Globus pallidus (tissue), 1 donor: ENCODE measurements around the gene LIPK.
"Not testable (repeated sequence)": the region's sequence is repeated elsewhere in the genome, so short reads cannot be mapped to it uniquely, and the experiment has no call there.

Experiments used
- DNase-seq: peaks from one replicate; pipeline ENCODE4 v3.0.0-alpha.2; 2015; ENCODE audit warnings: low spot score

The LIPK gene

DNA sequence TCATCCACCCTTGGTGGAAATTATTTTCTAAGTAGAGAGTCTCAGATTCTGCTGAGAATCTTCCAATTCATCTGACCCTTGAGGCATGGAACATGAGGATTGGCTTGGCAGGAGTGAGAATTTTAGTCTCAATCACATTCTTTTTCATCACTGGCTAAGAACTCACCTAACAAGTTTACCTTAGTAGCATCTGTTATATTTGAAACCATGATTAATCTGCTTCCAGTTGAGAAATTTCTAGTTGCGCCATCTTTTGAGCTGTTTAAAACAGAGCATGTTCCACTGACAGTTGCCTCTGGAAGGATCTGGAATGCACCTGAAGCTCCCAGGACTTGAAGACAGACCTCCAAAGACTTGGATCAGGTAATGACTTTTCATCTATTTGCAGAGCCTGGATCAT lies at the start of gene LIPK:
TSS of gene LIPK (plus strand) at position 292 of the 400 bp plus-strand sequence. CDS start 18,295 bp downstream, outside the sequence.
- DNase-seq, result no peak

DNA sequence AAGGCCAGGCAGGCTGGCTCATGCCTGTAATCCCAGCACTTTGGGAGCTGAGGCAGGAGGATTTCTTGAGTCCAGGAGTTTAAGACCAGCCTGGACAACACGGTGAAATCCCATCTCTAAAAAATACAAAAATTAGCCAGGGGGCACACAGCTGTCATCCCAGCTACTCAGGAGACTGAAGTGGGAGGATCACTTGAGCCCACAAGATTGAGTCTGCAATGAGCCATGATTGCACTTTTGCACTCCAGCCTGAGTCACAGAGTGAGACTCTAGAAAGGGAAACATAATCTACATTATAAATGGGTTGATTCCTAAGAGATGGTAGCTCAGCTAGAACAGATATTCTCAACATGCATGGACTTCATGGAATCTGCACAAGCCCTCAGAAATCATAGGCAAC lies 48.1 kb upstream of the LIPK start:
- no peak for DNase-seq

GRCh38 chr10:88659725-88660597 lies 46.1 kb upstream of the LIPK start:
- DNase-seq, result no peak

- DNase-seq, result no peak
Observed at GRCh38 chr10:88660598-88660884, 45.5 kb upstream of the LIPK start.

GRCh38 chr10:88661018-88661417 lies 45.0 kb upstream of the LIPK start:
- DNase-seq, result no peak

- DNase-seq, result no peak
Observed at GRCh38 chr10:88661577-88661976, 44.5 kb upstream of the LIPK start.

DNA sequence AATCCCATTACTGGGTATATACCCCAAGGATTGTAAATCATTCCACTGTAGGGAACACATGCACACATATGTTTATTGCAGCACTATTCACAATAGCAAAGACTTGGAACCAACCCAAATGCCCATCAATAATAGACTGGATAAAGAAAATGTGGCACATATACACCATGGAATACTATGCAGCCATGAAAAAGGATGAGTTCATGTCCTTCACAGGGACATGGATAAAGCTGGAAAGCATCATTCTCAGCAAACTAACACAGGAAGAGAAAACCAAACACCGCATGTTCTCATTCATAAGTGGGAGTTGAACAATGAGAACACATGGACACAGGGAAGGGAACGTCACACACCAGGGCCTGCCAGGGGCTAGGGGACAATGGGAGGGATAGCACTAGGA lies 42.9 kb upstream of the LIPK start:
- not testable (repeated sequence) for DNase-seq

GRCh38 chr10:88664142-88664541 lies 41.9 kb upstream of the LIPK start, which contains the start of gene LIPF:
Gene LIPF (plus strand): TSS chr10:88664442. CDS start chr10:88667298, 2,856 bp downstream.
- no peak for DNase-seq

DNA sequence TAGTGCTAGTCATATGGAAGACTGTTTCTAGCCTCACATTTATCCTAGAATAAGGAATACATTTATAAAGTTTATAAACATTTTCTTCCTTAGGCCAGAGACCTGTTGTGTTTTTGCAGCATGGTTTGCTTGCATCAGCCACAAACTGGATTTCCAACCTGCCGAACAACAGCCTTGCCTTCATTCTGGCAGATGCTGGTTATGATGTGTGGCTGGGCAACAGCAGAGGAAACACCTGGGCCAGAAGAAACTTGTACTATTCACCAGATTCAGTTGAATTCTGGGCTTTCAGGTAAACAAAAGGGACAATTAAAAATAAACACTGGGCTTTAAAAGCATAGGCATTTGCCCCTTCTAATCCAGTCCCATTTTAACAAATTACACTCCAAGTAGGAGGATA lies 37.6 kb upstream of the LIPK start:
- DNase-seq, result no peak

DNA sequence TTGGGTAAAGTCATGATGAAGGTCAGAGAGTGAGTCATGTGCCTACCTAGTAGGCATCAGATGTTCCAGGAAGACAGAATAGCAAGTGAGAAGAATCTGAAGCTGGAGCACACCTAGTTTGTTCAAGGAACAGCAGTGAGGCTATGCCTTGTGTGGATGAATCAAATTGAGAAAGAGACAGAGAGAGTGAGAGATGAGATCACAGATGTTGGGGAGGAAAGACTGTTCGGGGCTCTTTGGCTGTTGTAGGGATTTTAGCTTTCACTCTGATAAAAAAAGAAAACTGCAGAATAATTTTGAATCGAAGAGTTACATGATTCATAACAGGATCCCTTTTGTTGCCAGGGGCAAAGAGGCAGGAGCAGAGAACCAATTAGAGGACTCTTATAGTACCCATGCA lies 35.6 kb upstream of the LIPK start:
- no peak for DNase-seq

DNA sequence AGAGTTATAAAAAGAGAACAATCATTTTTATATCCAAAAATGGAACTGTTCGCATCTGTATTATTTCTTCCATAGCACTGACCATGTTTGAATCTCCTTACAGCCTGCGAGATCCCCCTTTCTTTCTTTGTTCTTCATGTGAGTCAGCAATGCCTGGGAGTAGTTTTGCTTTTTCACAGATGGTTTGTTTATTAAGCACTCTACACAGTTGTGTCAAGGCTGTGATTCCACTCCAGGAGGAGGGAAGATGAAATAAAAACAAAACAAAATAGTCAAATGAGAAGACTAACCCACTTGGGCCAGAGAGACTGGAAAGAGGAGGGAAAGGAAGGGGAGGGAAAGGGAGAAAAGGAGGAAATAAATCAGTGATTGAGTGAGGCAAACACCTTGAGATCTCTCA lies 34.0 kb upstream of the LIPK start:
- no peak for DNase-seq

- no peak for DNase-seq
Observed at GRCh38 chr10:88676283-88677060, 29.6 kb upstream of the LIPK start.

DNA sequence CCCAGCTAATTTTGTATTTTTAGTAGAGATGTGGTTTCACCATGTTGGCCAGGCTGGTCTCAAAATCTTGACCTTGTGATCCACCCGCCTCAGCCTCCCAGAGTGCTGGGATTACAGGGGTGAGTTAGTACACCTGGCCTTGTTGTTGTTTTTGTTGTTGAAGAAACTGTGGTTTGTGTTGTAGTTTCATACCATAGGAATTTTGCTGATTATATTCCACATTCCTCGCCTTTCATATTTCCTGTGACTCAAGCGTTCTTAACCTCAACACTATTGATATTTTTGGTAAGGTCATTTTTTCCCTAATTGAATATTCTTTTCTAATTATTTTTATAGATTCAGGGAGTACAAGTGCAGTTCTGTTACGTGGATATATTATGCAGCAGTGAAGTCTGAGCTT lies 25.1 kb upstream of the LIPK start:
- DNase-seq, result no peak

DNA sequence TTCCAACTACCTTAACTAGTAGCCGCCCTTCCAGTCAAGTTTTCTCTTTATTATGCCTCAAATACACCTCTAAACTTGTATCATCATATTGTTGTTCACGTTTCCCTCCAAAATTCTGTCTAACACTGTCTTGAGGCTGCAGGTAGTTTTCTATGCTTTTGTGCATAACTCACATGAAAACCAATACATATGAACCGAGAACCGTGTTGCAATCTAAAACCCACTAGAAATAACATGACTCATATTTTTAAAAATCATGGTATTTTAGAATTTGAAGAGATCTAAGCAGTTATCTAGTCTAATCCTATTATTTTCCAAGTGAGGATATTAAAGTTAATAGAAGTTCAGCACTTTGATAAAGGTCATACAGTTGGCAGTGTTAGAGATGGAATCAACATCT lies 23.6 kb upstream of the LIPK start:
- DNase-seq, result no peak

GRCh38 chr10:88687853-88688467 lies 18.1 kb upstream of the LIPK start:
- peak; percentile 5 for DNase-seq

- no peak for DNase-seq
Observed at GRCh38 chr10:88689366-88689765, 16.7 kb upstream of the LIPK start.

- no peak for DNase-seq
Observed at GRCh38 chr10:88693392-88694020, 12.5 kb upstream of the LIPK start.

DNA sequence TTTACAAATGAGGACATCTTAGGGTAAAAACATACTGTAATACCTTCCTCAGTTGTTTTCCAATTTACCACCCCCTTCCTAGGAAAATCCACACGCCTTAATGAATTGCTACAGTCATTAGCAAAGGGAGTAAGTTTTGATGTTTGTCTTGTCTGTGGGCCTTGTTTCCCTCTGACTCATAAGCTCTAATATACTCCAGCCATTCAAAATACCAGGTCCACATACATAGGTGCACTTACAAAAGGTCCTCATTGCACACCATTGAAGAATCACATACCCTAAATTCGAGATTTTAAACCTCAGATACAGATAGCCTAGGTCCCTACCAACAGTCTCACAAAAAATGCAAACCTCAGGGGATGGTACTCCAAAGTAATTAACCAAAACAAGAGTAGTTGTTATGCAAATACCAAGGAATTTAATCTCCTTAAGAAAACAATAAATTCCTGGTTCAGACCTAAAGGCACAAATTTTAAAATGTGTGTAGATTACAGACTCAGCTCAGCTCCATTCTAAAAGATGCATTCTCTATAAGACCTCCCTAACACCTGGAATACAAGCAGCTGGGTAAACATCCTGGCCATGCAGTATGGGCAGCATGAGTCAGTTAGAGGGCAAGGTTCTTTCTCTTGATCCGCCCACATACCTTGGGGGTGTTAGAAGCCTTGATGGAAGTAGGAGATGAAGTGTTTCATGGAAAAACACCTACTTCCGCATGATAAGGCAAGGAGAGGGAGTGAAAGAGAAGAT lies 3.0 kb upstream of the LIPK start:
- DNase-seq, result no peak

DNA sequence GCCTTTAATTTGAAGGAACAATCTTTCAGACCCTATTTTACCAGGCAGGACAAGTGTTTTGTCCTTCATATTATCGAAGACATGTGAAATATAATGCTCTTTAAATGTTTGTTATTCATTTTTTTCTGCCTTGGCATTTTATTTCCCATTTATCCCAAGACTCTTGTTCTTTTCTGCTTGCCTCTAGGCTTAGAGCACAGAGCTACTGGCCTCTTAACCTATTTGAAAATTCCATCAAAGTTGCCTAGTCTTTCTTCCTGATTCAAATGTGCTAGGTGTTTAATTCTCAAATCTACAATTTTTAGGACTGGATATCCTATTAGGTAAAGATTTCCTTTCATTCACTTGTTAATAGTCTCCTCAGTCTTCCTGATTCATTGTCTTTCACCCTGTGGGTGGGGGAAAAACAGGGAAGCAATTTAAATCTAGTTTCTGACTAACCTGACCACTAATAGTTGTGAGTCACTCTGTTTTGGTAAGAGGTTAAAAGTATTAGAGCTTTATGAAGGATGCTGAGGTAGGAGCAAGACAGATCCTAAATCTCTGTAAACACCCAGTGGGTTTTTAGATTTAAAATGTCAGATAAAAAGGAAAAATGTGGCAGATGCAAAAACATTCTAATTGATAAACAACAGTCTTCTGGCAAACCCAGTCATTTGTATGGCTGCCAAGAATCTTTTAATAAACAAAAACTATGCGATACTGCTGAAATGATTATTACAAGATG lies 1.5 kb downstream of the LIPK start:
- no peak for DNase-seq

- DNase-seq, result not testable (repeated sequence)
Observed at GRCh38 chr10:88709361-88709760, 3.3 kb downstream of the LIPK start.

DNA sequence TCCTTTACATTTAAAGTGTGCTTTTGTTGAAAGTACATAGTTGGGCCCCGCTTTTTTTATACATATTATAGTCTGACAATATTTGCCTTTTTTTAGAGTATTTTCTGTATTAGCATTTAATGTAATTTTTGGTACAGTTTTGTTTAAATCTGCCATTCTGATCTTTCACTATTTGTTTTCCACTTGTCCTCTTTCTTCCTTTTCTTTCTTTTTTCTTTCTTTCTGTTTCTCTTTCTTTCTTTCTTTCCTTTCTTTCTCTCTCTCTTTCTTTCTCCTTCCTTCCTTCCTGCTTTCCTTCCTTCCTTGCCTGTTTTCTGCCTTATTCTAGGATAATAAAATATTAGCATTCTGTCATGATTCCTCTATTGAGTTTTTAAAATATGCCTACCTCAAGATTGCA lies 9.5 kb downstream of the LIPK start:
- DNase-seq, result no peak
